DMS53 treated with DMSO at 0.1 percent for 48 hours (cell line): Measurements from ENCODE around the gene AKAP13.

Experiments
- DNase-seq: peaks from one replicate; lab custom pipeline; 2025; ENCODE audit not compliant: unreplicated experiment; lab: John Stamatoyannopoulos, UW

The AKAP13 gene

DNA sequence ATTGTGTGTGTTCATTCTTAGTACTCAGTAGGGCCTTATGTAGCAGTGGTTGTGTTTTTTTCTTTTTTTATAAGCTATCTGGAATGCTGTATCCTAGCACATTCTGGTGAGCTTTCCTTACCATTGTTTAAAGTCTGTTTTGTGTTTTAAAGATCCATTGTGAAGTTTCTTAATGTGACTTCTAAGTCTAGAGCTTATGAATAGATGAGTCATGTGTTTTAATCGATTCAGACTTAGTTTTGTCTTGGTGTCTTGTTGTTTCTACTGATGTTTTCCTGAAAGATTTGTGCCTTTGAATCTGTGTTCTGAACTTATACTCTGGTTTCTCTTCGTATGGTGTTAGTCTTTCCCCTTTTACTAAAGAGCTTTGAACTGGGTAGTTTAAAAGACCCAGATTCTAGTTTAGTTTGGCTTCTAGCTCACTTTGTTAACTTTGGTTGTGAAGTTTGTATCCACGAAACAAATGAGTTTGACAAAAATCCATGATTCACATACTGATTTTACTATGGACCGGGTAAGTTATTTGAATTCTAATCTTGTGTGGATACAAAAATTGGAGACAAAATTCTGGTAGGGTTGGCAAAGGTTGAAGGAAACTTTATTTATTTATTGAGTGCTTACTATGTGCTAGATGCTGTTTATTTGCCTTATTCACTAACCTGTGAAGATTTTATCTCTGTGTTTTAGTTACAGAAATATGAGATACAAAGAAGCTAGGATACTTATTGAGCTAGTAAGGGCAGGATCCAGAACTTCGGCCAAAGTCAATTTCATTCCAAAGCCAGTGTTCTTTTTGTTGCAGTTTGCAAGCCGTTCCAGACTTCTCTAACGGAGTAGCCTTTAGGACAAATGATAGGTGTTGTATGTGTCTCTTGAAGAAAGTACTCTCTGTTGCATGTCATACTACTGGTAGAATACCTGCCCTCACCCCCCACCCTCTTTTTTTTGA lies 24.8 kb downstream of the AKAP13 start:
- DNase-seq, result no peak

DNA sequence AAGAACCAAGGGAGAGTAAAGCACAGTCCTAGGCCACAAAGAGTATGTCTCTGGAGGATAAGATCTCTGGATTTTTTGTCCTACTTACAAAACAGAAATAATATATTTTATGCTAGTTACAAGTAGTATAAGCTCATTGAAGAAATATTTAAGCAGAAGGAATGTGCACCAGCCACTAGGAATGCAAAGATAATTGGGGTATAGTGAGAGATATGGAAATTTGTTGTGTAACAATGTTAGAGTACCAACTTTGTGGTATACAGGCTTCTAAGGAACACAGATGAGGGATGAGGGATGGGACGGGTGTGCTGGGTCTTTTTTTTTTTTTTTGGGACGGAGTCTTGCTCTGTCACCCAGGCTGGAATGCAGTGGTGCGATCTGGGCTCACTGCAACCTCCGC lies 26.5 kb downstream of the AKAP13 start:
- no peak for DNase-seq

DNA sequence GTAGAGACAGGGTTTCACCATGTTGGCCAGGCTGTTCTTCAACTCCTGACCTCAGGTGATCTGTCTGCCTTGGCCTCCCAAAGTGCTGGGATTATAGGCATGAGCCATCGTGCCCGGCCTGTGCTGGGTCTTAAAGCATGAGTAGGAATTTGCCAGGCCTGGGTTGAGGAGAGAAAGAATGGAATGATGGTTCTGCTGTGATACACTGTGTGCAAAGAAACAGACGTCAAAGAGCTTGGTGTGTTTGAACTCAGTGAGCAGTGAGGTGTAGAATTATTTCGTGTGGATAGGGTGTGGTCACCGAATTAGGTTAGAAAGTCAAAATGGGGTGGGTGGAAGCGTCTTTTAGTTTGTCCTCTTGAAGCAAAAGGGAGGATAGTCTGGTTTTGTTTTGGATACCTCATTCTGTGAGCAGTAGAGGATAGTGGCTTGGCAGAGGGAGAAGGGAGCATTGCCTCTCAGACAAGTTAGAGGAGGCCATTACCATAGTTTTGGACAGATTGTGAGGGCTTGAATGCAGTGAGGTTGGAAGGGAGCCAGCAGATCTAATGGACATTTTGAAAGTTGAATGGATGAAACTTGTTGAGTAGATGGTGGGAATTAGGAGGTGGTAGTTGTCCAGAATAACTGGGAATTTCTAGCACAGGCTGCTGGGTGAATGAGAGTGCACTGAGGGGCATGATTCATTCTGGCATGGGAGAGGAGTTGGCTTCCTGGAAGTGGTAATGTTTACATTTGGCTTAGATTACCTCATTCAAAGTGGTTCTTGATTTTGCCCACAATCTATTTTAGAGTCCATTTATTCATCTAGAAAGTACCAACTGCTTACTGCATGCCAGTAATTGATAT lies 27.2 kb downstream of the AKAP13 start:
- peak; percentile 53 for DNase-seq

DNA sequence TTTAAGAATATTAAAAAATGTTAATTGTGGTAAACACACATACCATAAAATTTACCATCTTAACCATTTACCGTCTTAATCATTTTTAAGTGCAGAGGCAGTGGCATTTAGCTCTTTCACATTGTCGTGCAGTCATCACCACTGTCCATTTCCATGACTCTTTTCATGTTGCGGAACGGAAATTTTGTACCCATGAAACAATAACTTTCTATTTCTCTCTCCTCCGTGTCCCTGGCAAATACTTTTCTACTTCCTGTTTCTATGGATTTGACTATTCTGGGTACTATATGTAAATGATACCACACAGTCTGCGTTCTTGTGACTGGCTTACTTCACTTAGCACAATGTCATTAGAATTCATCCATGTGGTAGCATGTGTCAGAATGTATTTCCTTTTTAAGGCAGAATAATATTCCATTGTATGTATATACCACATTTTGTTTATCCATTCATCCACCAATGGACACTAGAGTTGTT lies 27.9 kb downstream of the AKAP13 start:
- no peak for DNase-seq

DNA sequence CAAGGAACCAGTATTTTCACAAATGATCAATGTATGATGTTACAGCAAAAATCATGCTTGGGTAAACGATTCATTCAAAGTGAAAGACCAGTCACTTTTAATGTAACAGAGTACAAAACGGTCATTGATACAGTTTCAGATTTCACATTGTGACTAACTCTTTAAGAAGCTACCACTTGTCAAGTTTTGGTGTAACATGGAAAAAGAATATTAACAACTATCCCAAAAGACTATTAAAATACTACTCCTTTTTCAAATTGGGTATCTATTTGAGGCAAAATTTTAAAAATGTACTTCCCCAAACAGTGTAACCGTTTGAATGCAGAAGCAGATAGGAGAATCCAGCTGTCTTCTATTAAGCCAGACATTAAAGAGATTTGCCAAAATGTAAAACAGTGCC lies 31.7 kb downstream of the AKAP13 start:
- DNase-seq, result peak; percentile 29

DNA sequence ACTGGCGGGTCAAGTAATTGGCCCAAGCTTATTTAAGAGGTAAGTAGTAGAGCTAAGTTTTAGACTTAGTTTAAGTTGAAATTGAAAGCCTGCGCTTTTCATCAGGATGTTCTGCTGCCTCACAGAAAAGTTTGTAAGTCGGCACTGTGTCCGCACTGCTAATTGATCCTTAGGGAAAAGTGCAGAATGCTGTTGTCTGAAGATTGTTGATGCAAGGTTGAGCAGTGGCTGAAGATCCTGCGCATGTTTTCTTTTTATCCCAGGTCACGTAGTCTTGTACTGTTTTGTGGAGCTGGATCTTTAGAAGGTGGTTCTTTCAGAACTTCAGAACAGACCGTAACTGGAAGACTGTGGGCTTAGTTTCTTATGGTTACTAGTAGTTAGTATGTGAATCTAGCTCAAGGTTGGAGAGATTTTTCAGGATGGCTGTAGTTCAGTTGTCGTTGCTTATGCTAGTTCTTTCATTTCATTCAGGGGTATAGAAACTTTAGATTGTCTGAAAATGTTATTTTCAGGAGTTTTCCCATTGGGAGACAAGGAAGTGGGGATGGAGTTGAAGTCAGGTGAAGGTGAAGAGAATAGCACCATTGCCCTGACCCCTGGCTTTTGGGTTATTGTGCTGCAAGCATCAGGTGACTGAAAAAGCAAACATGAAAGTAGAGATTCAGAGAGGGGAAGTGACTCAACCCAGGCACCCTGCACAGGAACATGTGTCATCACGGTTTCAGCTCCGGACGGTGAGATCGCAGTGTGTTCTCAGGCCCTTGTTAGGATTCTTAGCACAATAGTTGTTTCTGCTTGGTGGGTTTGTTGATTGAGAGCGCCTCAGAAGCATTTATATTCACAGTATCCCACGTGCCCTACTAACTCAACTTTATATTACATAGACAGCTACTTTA lies 32.8 kb downstream of the AKAP13 start:
- peak; percentile 88 for DNase-seq

DNA sequence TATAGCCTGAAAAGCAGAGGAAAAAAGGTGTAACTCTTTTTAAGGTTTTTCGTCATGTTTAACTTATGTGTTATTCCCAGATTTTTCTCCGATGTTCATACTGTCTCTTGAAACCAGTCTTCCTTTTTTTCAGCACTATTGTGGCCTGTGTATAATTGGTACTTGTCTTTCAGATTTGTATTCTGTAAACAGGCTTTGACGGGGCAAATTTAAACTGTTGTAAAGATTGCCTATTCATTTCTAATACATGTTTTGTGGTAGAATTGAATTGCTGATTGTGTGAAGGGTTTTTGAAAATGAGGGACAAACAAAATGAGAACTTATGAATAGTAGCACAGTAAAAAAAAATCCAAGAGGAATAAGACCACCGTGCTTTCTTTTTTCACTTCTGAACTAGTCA lies 33.6 kb downstream of the AKAP13 start:
- DNase-seq, result no peak

DNA sequence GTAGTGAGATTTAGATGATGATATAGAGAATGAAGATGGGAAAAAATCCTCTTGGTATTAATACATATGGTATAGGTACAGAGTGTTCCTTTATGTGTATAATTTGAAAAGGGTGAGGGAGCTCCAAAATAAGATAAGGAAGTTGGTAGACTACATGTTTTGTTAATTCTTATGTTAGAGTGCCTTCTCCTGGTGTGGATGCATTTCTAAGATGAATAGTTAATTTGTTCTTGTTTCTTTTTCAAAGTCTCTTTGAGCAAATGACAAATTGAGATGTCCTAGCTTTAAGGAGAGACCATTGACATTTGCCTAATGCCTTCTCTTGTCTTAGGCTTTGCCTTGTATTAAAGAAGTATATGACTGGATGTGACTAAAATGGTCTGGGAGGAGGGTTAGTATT lies 34.1 kb downstream of the AKAP13 start:
- DNase-seq, result peak; percentile 11

DNA sequence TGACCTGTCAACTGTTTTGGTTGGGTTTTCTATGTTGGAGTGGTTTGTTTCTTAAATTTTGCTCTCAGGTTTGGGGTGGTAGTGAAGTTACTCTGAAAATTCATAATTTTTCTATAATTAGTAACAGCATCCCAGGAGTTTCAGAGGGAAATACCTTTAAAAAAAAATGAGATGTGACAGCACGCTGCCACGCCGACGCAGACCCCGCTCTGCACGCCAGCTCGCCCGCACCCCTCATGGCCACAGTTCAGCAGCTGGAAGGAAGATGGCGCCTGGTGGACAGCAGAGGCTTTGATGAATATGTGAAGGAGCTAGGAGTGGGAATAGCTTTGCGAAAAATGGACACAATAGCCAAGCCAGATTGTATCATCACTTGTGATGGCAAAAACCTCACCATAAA lies 34.6 kb downstream of the AKAP13 start:
- DNase-seq, result no peak

DNA sequence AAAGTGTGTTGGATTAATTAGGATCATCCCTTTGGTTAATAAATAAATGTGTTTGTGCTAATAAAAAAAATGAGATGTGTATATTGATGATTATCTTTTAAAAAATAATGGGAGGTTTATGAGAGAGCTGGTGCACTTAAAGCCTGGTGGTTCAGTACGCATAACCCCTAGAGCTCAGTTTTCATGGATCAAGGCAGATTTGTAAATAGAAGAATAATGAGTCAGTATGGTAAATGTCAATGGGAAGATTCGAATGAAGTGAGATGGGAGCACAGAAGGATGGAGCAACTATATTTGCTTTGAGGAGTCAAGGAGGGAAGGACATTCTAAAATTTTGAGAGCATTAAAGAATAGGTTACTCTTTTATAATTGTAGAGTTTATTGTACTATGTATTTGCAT lies 35.4 kb downstream of the AKAP13 start:
- DNase-seq, result peak; percentile 29

DNA sequence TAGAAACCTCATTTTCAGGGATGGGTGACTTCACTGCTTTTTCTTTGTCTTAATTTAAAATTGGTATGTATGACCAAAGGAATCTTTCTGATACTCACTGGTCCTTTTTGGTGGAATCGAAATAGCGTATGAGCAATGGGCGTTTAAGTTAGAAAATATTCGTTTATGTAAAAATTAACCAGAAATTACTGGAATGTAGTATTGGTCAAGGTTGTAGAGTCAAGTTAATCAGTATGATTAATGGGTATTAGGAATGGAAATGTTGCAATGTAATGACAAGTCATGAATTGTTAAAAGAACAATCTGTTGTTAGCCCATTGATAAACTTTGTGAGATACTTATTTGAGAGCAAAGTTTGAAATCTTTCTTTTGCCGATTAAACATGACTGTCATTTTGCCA lies 36.9 kb downstream of the AKAP13 start:
- no peak for DNase-seq

DNA sequence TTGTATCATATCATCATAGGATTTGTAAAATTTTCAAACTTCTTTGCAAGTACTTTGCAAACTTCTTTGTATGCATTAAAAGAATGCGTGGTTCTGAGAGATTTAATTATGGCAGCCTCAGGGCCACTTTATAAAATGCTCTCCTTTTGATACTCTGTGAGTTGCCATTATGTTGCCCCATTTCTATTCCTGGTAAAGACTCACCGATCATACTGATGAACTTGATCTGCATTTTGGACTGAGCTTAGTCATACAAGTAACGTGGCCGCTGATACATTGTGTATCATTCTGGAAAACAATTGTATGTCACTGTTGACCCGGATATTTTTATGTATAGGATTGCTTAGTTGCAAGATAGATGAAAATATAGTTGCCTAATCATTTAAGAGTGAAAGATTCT lies 38.8 kb downstream of the AKAP13 start:
- DNase-seq, result no peak

DNA sequence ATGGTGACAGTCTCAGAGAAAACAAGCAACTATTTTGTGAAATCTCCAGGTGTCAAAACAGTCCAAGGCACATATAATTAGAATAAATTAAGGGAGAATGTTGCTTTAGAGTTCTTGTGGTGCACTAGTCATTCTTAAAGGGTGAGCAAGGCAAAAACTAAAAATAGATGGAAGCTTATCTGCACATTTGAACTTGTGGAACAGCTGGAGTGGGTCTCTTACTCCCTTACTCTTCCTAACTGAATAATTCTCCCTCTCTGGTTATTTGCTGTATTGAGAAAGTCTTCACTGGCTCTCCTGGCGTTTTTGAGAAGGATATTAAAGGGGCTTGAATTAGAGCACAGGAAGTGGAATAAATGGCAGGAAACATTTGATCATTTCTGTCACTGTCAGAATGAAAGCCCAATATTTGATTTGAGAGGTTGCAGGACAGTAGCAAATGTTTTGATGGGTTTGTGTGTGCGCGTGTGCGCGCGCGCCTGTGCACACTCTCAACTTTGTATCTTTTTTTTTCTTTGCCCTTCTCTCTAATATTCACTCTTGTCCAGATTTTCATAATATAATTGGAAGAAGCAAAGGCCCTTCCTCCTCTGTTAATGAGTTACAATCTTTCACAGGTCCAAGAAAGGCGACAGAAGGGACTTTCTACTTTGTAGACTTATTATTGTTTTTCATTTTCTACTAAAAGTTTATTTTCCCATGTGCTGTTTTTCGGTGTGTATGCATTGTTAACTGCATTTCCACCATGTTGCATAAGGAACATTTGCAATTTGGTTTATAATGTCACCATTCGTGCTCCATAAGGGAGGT lies 40.9 kb downstream of the AKAP13 start:
- no peak for DNase-seq

DNA sequence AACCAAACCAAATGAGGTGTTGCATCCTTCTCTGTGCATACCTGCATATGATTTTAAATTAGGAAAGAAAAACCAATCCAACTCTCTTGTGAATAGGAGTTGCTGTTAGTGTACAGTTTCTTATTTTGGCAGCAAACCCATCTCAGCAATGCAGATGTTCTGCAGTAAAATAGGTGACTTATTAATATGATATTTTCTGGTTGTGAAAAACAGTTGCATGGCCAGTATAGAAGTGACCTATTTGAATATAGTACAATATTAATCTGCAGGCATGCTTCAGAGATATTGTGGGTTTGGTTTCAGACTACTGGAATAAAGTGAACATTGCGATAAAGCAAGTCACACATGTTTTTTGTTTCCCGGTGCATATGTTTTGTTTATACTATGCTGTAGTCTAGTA lies 42.2 kb downstream of the AKAP13 start:
- DNase-seq, result no peak

DNA sequence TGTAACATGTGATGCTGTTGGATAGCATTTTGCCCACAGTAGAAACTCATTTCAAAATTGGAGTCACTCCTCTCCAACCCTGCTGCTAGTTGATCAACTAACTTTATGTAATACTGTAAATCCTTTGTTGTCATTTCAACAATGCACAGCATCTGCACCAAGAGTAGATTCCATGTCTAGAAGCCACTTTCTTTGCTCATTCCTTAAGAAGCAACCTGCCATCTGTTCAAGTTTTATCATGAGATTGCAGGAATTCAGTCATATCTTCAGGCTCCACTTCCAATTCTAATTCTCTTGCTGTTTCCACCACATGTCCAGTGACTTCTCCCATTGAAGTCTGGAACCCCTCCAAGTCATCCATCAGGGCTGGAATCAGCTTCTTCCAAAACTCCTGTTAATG lies 42.9 kb downstream of the AKAP13 start:
- DNase-seq, result no peak

DNA sequence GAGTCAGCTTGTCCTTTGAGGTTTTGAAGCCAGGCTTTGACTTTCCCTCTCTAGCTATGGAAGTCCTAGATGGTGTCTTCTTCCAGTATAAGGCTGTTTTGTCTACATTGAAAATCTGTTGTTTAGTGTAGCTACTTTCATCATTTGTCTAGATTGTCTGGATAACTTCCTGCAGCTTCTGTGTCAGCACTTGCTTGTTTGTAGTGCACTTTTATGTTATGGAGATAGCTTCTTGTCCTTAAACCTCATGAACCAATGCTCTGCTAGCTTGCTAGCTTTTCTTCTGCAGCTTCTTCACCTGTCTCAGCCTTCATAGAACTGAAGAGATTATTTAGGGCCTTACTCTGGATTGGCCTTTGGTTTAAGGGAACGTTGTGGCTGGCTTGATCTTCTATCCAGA lies 43.8 kb downstream of the AKAP13 start:
- DNase-seq, result no peak

DNA sequence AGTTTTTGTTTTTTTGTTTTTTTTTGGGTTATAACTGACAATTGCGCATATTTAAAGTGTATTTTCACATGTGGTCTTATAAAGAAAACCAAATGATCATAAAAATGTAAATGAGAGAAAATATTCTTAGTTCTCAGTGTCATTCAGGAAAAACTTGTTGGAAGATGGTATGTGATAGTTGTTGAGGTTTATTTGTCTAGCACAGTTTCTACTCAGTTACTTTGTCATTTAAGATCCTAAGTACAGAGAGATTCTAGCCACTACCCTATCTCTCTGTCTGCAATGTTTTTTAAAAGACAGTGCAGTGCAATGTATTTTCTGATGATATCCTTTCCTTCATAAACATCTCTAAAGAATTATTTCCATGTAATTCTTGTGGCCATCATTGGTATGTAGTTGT lies 46.1 kb downstream of the AKAP13 start:
- no peak for DNase-seq

DNA sequence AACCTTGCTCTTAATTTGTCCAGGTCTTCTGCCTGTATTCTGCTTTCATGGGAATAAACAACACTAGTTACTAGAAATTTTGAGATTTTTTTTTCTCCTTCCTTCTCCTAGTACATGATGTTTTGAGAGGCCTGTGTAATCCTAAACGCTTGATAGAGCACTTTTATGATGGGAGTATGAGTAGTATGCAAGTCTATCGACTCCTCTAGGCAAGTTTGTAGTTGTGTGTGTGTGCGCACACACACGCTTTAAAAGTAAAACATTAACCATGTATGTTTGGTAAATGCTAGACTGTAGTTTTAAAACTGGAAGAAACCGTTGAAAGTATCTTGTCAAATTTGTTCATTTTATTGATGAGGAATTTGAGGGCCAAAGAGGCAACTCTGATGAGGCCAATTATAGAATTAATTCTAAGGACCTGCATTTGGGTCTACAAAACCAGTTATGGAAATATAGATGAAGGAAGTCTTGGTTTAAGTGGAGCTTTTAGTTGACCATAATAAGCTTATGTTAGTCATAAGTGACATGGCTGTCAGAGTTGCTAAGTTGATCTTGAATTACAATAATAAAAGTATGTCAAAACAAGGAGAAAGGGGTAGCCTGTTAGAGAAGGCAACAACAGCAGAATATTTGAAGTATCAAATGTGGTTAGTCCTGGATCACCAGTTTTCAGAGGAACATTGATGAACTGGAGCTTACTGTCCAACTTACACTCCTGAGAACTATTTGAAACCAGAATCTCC lies 47.1 kb downstream of the AKAP13 start:
- no peak for DNase-seq

DNA sequence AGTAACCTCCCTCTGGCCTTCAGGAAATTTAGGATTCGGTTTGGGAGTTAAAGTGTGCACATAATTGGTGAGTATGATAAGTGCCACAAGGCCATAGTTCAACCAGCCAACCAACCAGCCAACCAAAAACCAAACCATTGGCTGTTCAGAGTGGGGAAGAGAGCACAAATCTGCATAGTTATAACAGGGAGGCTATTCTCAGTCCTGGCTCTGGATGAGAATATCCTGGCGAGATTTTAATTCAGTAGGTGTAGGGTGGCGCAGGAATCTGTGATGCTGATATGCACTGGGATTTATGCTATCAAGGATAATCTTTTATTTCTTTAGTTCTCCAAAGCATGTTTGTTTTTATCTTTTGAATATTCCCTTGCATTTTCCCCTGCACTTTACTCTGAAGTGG lies 49.1 kb downstream of the AKAP13 start:
- DNase-seq, result no peak
